Left ventricle myocardium inferior (tissue), 1 donor: Measurements from ENCODE around the gene FBXL4. TPM values are rescaled to one million over a fixed set of nuclear protein-coding genes. Genes with fewer than 3 reads are reported as not detected.
"Not testable (repeated sequence)": the region's sequence is repeated elsewhere in the genome, so short reads cannot be mapped to it uniquely, and the experiment has no call there.

Experiments
- DNase-seq: peaks from one replicate; pipeline ENCODE4 v3.0.0-alpha.2; 2020
- H3K27ac ChIP-seq: fragments of 200-600 bp; replicated peaks from 2 replicates; pipeline ENCODE4 v1.8.0; 2021
- H3K27me3 ChIP-seq: fragments of 200-600 bp; 2 replicates; pipeline ENCODE4 v1.8.0; 2021; ENCODE audit warnings: low read depth
- H3K36me3 ChIP-seq: fragments of 200-600 bp; 2 replicates; pipeline ENCODE4 v1.8.0; 2021
- H3K4me1 ChIP-seq: fragments of 200-600 bp; 2 replicates; pipeline ENCODE4 v1.8.0; 2021
- H3K4me3 ChIP-seq: fragments of 200-600 bp; 2 replicates; pipeline ENCODE4 v1.8.0; 2021; ENCODE audit warnings: mild to moderate bottlenecking, moderate library complexity
- H3K9me3 ChIP-seq: fragments of 200-600 bp; replicated peaks from 2 replicates; pipeline ENCODE4 v1.8.0; 2021
- CTCF ChIP-seq: fragments of 200-600 bp; IDR thresholded peaks from 2 replicates; pipeline ENCODE4 v1.8.0; 2021; ENCODE audit warnings: antibody characterized with exemption, mild to moderate bottlenecking, borderline replicate concordance
- intact Hi-C: fragments of 100-400 bp; cut with micrococcal nuclease; formaldehyde crosslinking; loops from one replicate; pipeline ENCODE4 v1.11.0; 2022
- total RNA-seq: library from RNA; stranded (reverse); fragmentation: NEBNext Ultra II Directional; extraction: Animal tissue kit (Norgen Biotek cat#: 25700); gene quantifications from one replicate; pipeline ENCODE4 v1.2.1, GENCODE V29; 2021
- donor health status: DM: no; HTN: yes; CAD: no; lungs with severe emphysema.

The FBXL4 gene
- total RNA-seq, 1 donor from 2014 or later, result 17.2 TPM

- no peaks in the 10 kb centered on the region for H3K27me3 ChIP-seq
- peaks cover 17% of the 10 kb centered on the region for H3K36me3 ChIP-seq
- DNase-seq, result no peak
- no peaks in the 10 kb centered on the region for H3K9me3 ChIP-seq
- intact Hi-C loops, result no loop called here
- no peak overlapping the region for H3K27ac ChIP-seq
- H3K4me1 ChIP-seq, result peaks cover 70% of the 10 kb centered on the region
- no peak overlapping the region for H3K4me3 ChIP-seq
- no peak for TF ChIP-seq CTCF
Measured at GRCh38 chr6:98928688-98929087, 19.1 kb downstream of the FBXL4 start.

GRCh38 chr6:98927534-98927933 is 20.2 kb downstream of the FBXL4 start:
- H3K27ac ChIP-seq, result no peak overlapping the region
- H3K36me3 ChIP-seq, result peaks cover 17% of the 10 kb centered on the region
- intact Hi-C loops, result no loop called here
- H3K4me3 ChIP-seq, result no peak overlapping the region
- H3K9me3 ChIP-seq, result no peaks in the 10 kb centered on the region
- DNase-seq, result no peak
- peaks cover 62% of the 10 kb centered on the region for H3K4me1 ChIP-seq
- H3K27me3 ChIP-seq, result no peaks in the 10 kb centered on the region
- no peak for TF ChIP-seq CTCF

- DNase-seq, result no peak
- Histone ChIP-seq H3K27ac (no peak overlapping the region), H3K27me3 (no peaks in the 10 kb centered on the region), H3K36me3 (peaks cover 17% of the 10 kb centered on the region), H3K9me3 (no peaks in the 10 kb centered on the region), H3K4me3 (no peak overlapping the region), H3K4me1 (peaks cover 51% of the 10 kb centered on the region)
- TF ChIP-seq CTCF, result no peak
- intact Hi-C loops, result no loop called here
Measured at GRCh38 chr6:98925831-98926230, 21.9 kb downstream of the FBXL4 start.

GRCh38 chr6:98924647-98925046 is 23.1 kb downstream of the FBXL4 start:
- DNase-seq, result peak; percentile 56
- H3K27ac ChIP-seq, result peak overlapping the region; percentile 43
- H3K4me3 ChIP-seq, result no peak overlapping the region
- peaks cover 17% of the 10 kb centered on the region for H3K36me3 ChIP-seq
- peaks cover 50% of the 10 kb centered on the region for H3K4me1 ChIP-seq
- no peaks in the 10 kb centered on the region for H3K9me3 ChIP-seq
- H3K27me3 ChIP-seq, result no peaks in the 10 kb centered on the region
- intact Hi-C loops, result no loop called here
- no peak for TF ChIP-seq CTCF

- H3K27me3 ChIP-seq, result no peaks in the 10 kb centered on the region
- H3K4me3 ChIP-seq, result no peak overlapping the region
- H3K36me3 ChIP-seq, result peaks cover 9% of the 10 kb centered on the region
- H3K4me1 ChIP-seq, result peaks cover 21% of the 10 kb centered on the region
- no peaks in the 10 kb centered on the region for H3K9me3 ChIP-seq
- DNase-seq, result no peak
- no peak overlapping the region for H3K27ac ChIP-seq
- intact Hi-C loops, result no loop called here
- TF ChIP-seq CTCF, result no peak
Measured at GRCh38 chr6:98920904-98921431, 26.8 kb downstream of the FBXL4 start.

- Histone ChIP-seq H3K9me3 (peaks cover 24% of the 10 kb centered on the region), H3K36me3 (peaks cover 32% of the 10 kb centered on the region)
- H3K4me3 ChIP-seq, H3K27ac ChIP-seq, intact Hi-C loops, H3K4me1 ChIP-seq, H3K27me3 ChIP-seq, DNase-seq: not testable (repeated sequence)
Measured at GRCh38 chr6:98910946-98911345, 36.8 kb downstream of the FBXL4 start.
